Cardiac muscle cell (in vitro differentiated cells and primary cell): Measurements from ENCODE around the gene BCAS3. TPM values are rescaled to one million over a fixed set of nuclear protein-coding genes. Genes with fewer than 3 reads are reported as not detected.

ENCODE experiments used
- DNase-seq, 2 donors: peaks; one replicate each; pipeline versions ENCODE4 v3.0.0 to v3.0.0-alpha.2; 2010 to 2017; ENCODE audit warnings: low read depth in 1 of 2, low spot score in 1 of 2
- H3K27ac ChIP-seq: fragments of 200-600 bp; sonication (generic); 2 replicates; pipeline ENCODE4 v1.5.1; 2016
- H3K27me3 ChIP-seq: fragments of 200-600 bp; sonication (generic); 2 replicates; pipeline ENCODE4 v1.6.0; 2016; ENCODE audit warnings: control low read depth
- H3K36me3 ChIP-seq: fragments of 200-600 bp; sonication (generic); 2 replicates; pipeline ENCODE4 v1.5.1; 2016; ENCODE audit warnings: control low read depth
- H3K4me1 ChIP-seq: fragments of 200-600 bp; sonication (generic); 2 replicates; pipeline ENCODE4 v1.8.1; 2017; ENCODE audit warnings: low read depth, mild to moderate bottlenecking, mixed run types
- H3K4me3 ChIP-seq: fragments of 200-600 bp; sonication (generic); 2 replicates; pipeline ENCODE4 v1.5.1; 2016; ENCODE audit warnings: mild to moderate bottlenecking
- H3K9me3 ChIP-seq: fragments of 200-600 bp; sonication (generic); 2 replicates; pipeline ENCODE4 v1.5.1; 2017; ENCODE audit warnings: low read depth, mild to moderate bottlenecking, control low read depth
- CTCF ChIP-seq: IDR thresholded peaks from 2 replicates; pipeline ENCODE4 v1.5.1; 2012; ENCODE audit warnings: low read depth, mild to moderate bottlenecking, low read length
- polyA plus RNA-seq: library from polyadenylated mRNA; unstranded; fragments of >200 nt; fragmentation: Nextera tagmentation; extraction: Ambion mirVana; gene quantifications from 2 replicates; pipeline ENCODE4 v1.2.1, GENCODE V29; 2016
- total RNA-seq: library from RNA; depleted of rRNA; stranded (reverse); fragments of >200 nt; gene quantifications from 2 replicates; pipeline ENCODE4 v1.2.3, GENCODE V29; 2016

Gene BCAS3
- total and polyA plus RNA-seq, 2 experiments from 2014 or later, result 36.5 to 39.6 TPM

GRCh38 chr17:61321344-61321743, 643.7 kb downstream of the BCAS3 start:
- H3K27ac ChIP-seq, result no peak overlapping the region
- H3K9me3 ChIP-seq, result no peaks in the 10 kb centered on the region
- H3K4me3 ChIP-seq, result no peak overlapping the region
- DNase-seq, result no peak
- no peaks in the 10 kb centered on the region for H3K36me3 ChIP-seq
- H3K4me1 ChIP-seq, result peaks cover 50% of the 10 kb centered on the region
- H3K27me3 ChIP-seq, result no peaks in the 10 kb centered on the region
- TF ChIP-seq CTCF, result no peak

- TF ChIP-seq CTCF, result no peak
- DNase-seq, result no peak
- Histone ChIP-seq H3K4me1 (peaks cover 47% of the 10 kb centered on the region), H3K27me3 (no peaks in the 10 kb centered on the region), H3K36me3 (no peaks in the 10 kb centered on the region), H3K4me3 (no peak overlapping the region), H3K27ac (no peak overlapping the region), H3K9me3 (no peaks in the 10 kb centered on the region)
Measured at GRCh38 chr17:61322325-61323002, 644.8 kb downstream of the BCAS3 start.

- Histone ChIP-seq H3K27ac (no peak overlapping the region), H3K4me1 (peaks cover 42% of the 10 kb centered on the region), H3K36me3 (no peaks in the 10 kb centered on the region), H3K4me3 (no peak overlapping the region), H3K9me3 (no peaks in the 10 kb centered on the region), H3K27me3 (no peaks in the 10 kb centered on the region)
- DNase-seq, result peak in 1 of 2 donors; percentile 33
- no peak for TF ChIP-seq CTCF
Measured at GRCh38 chr17:61323003-61323908, 645.6 kb downstream of the BCAS3 start.

- H3K4me3 ChIP-seq, result no peak overlapping the region
- H3K4me1 ChIP-seq, result peaks cover 32% of the 10 kb centered on the region
- no peaks in the 10 kb centered on the region for H3K36me3 ChIP-seq
- H3K9me3 ChIP-seq, result no peaks in the 10 kb centered on the region
- no peaks in the 10 kb centered on the region for H3K27me3 ChIP-seq
- no peak for TF ChIP-seq CTCF
- H3K27ac ChIP-seq, result no peak overlapping the region
- no peak for DNase-seq
Measured at GRCh38 chr17:61323909-61324868, 646.5 kb downstream of the BCAS3 start.

- no peaks in the 10 kb centered on the region for H3K9me3 ChIP-seq
- no peak overlapping the region for H3K4me3 ChIP-seq
- H3K4me1 ChIP-seq, result peaks cover 31% of the 10 kb centered on the region
- no peak for TF ChIP-seq CTCF
- H3K27me3 ChIP-seq, result no peaks in the 10 kb centered on the region
- H3K27ac ChIP-seq, result peak overlapping the region; percentile 42
- H3K36me3 ChIP-seq, result no peaks in the 10 kb centered on the region
- DNase-seq, result no peak
Measured at GRCh38 chr17:61324950-61325349, 647.3 kb downstream of the BCAS3 start.
